WTC11 (cell line): ENCODE measurements around the gene PIP5K1A.

Source experiments
- ATF2 ChIP-seq: sonication (generic); formaldehyde crosslinking; IDR thresholded peaks from 2 replicates; pipeline ENCODE4 v1.8.1; 2022; ENCODE audit warnings: low read depth, missing genetic modification reagents, borderline replicate concordance
- CTCF ChIP-seq: fragments of 200-600 bp; IDR thresholded peaks from 2 replicates; pipeline ENCODE4 v1.8.0; 2022; ENCODE audit warnings: antibody characterized with exemption
- FOXJ3 ChIP-seq: sonication (generic); formaldehyde crosslinking; IDR thresholded peaks from 2 replicates; pipeline ENCODE4 v1.9.0; 2021; ENCODE audit warnings: missing genetic modification reagents, mild to moderate bottlenecking, borderline replicate concordance
- GABPB1 ChIP-seq: sonication (generic); formaldehyde crosslinking; IDR thresholded peaks from 2 replicates; pipeline ENCODE4 v1.8.1; 2023; ENCODE audit warnings: mild to moderate bottlenecking, missing genetic modification reagents
- RELA ChIP-seq: sonication (generic); formaldehyde crosslinking; IDR thresholded peaks from 2 replicates; pipeline ENCODE4 v1.8.1; 2022; ENCODE audit warnings: missing genetic modification reagents, mild to moderate bottlenecking, borderline replicate concordance
- TCF7 ChIP-seq: sonication (generic); formaldehyde crosslinking; IDR thresholded peaks from 2 replicates; pipeline ENCODE4 v1.8.0; 2022; ENCODE audit warnings: mild to moderate bottlenecking, low read depth, missing genetic modification reagents, moderate library complexity
- ZNF532 ChIP-seq: fragments of 250-450 bp; sonication (Bioruptor Pico); IDR thresholded peaks from 2 replicates; pipeline ENCODE4 v1.9.0; 2021; ENCODE audit warnings: mild to moderate bottlenecking, borderline replicate concordance
- TF ChIP-seq, protein P1 (sequence below): sonication (generic); formaldehyde crosslinking; IDR thresholded peaks from 2 replicates; pipeline ENCODE4 v1.8.1; 2023; ENCODE audit warnings: mild to moderate bottlenecking, missing genetic modification reagents
- TF ChIP-seq, protein P2 (sequence below): sonication (generic); formaldehyde crosslinking; IDR thresholded peaks from 2 replicates; pipeline ENCODE4 v1.8.1; 2023; ENCODE audit warnings: mild to moderate bottlenecking, missing genetic modification reagents
- TF ChIP-seq, protein P3 (sequence below): sonication (generic); formaldehyde crosslinking; IDR thresholded peaks from 2 replicates; pipeline ENCODE4 v1.8.1; 2023; ENCODE audit warnings: mild to moderate bottlenecking, moderate library complexity, missing genetic modification reagents
- TF ChIP-seq, protein P4 (sequence below): sonication (generic); formaldehyde crosslinking; IDR thresholded peaks from 2 replicates; pipeline ENCODE4 v1.8.0; 2022; ENCODE audit warnings: mild to moderate bottlenecking, missing genetic modification reagents
- TF ChIP-seq, protein P5 (sequence below): sonication (generic); formaldehyde crosslinking; IDR thresholded peaks from 2 replicates; pipeline ENCODE4 v1.8.1; 2022; ENCODE audit warnings: low read depth, mild to moderate bottlenecking, moderate library complexity, missing genetic modification reagents, borderline replicate concordance

- no peak for TF ChIP-seq FOXJ3 (CRISPR knock-in tag)
- no peak for TF ChIP-seq CTCF
- TF ChIP-seq, protein P1, sequence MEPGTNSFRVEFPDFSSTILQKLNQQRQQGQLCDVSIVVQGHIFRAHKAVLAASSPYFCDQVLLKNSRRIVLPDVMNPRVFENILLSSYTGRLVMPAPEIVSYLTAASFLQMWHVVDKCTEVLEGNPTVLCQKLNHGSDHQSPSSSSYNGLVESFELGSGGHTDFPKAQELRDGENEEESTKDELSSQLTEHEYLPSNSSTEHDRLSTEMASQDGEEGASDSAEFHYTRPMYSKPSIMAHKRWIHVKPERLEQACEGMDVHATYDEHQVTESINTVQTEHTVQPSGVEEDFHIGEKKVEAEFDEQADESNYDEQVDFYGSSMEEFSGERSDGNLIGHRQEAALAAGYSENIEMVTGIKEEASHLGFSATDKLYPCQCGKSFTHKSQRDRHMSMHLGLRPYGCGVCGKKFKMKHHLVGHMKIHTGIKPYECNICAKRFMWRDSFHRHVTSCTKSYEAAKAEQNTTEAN (CRISPR knock-in tag) = no peak
- TF ChIP-seq, protein P2, sequence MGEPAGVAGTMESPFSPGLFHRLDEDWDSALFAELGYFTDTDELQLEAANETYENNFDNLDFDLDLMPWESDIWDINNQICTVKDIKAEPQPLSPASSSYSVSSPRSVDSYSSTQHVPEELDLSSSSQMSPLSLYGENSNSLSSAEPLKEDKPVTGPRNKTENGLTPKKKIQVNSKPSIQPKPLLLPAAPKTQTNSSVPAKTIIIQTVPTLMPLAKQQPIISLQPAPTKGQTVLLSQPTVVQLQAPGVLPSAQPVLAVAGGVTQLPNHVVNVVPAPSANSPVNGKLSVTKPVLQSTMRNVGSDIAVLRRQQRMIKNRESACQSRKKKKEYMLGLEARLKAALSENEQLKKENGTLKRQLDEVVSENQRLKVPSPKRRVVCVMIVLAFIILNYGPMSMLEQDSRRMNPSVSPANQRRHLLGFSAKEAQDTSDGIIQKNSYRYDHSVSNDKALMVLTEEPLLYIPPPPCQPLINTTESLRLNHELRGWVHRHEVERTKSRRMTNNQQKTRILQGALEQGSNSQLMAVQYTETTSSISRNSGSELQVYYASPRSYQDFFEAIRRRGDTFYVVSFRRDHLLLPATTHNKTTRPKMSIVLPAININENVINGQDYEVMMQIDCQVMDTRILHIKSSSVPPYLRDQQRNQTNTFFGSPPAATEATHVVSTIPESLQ (CRISPR knock-in tag) = no peak
- no peak for TF ChIP-seq TCF7
- no peak for TF ChIP-seq ZNF532
- TF ChIP-seq, protein P3, sequence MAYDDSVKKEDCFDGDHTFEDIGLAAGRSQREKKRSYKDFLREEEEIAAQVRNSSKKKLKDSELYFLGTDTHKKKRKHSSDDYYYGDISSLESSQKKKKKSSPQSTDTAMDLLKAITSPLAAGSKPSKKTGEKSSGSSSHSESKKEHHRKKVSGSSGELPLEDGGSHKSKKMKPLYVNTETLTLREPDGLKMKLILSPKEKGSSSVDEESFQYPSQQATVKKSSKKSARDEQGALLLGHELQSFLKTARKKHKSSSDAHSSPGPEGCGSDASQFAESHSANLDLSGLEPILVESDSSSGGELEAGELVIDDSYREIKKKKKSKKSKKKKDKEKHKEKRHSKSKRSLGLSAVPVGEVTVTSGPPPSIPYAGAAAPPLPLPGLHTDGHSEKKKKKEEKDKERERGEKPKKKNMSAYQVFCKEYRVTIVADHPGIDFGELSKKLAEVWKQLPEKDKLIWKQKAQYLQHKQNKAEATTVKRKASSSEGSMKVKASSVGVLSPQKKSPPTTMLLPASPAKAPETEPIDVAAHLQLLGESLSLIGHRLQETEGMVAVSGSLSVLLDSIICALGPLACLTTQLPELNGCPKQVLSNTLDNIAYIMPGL (CRISPR knock-in tag) = no peak
- TF ChIP-seq, protein P4, sequence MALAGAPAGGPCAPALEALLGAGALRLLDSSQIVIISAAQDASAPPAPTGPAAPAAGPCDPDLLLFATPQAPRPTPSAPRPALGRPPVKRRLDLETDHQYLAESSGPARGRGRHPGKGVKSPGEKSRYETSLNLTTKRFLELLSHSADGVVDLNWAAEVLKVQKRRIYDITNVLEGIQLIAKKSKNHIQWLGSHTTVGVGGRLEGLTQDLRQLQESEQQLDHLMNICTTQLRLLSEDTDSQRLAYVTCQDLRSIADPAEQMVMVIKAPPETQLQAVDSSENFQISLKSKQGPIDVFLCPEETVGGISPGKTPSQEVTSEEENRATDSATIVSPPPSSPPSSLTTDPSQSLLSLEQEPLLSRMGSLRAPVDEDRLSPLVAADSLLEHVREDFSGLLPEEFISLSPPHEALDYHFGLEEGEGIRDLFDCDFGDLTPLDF = no peak
- no peak for TF ChIP-seq RELA (CRISPR knock-in tag)
- TF ChIP-seq GABPB1 (CRISPR knock-in tag) = peak; percentile 66
- no peak for TF ChIP-seq ATF2 (CRISPR knock-in tag)
- TF ChIP-seq, protein P5, sequence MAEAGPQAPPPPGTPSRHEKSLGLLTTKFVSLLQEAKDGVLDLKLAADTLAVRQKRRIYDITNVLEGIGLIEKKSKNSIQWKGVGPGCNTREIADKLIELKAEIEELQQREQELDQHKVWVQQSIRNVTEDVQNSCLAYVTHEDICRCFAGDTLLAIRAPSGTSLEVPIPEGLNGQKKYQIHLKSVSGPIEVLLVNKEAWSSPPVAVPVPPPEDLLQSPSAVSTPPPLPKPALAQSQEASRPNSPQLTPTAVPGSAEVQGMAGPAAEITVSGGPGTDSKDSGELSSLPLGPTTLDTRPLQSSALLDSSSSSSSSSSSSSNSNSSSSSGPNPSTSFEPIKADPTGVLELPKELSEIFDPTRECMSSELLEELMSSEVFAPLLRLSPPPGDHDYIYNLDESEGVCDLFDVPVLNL (CRISPR knock-in tag) = no peak
Observed at GRCh38 chr1:151192047-151192446, 6.3 kb upstream of the PIP5K1A start.
